Measurements from ENCODE around the gene HPN. TPM values are rescaled to one million over a fixed set of nuclear protein-coding genes. Genes with fewer than 3 reads are reported as not detected.

Gene HPN
- total and polyA plus RNA-seq, 2 experiments from 2014 or later = 14.0 to 17.4 TPM

- no peak for TF ChIP-seq STAT1 (IDR thresholded peaks at IDR 0.05; ENCODE audit: unreplicated experiment)
- TF ChIP-seq ZNF331 (CRISPR knock-in tag; IDR thresholded peaks at IDR 0.05; ENCODE audit: low read depth) = no peak
- TF ChIP-seq ZNF114 (CRISPR knock-in tag; IDR thresholded peaks at IDR 0.05) = no peak
- no peak for TF ChIP-seq POLR2AphosphoS5 (IDR thresholded peaks at IDR 0.05; ENCODE audit: low read depth)
- TF ChIP-seq CREB1 (CRISPR knock-in tag; IDR thresholded peaks at IDR 0.05; ENCODE audit: low read depth) = no peak
- no peak for TF ChIP-seq EZH2 (IDR thresholded peaks at IDR 0.05; ENCODE audit: low read depth, unreplicated experiment)
Observed at GRCh38 chr19:35105047-35105410, 63.5 kb downstream of the HPN start (continued).

GRCh38 chr19:35105411-35106290, 64.1 kb downstream of the HPN start:
- no peaks in the 10 kb centered on the region for H3K79me2 ChIP-seq (replicated peaks; ENCODE audit: insufficient read depth)
- Mint-ChIP-seq H3K27ac (no peak overlapping the region), H3K9me3 (no peaks in the 10 kb centered on the region; the same call in 1 of the 3 replicates), H3K36me3 (ENCODE audit: low read depth) (peaks cover 11% of the 10 kb centered on the region; the same call in 1 of the 3 replicates), H3K4me1 (peaks cover 8% of the 10 kb centered on the region), H3K27me3 (ENCODE audit: insufficient read depth, low read depth, poor library complexity) (peaks cover 19% of the 10 kb centered on the region), H3K4me3 (no peak overlapping the region)
- no peak for DNase-seq (ENCODE audit: low spot score)
- ATAC-seq = no peak
- H3K36me3 ChIP-seq (ENCODE audit: insufficient read depth) = no peaks in the 10 kb centered on the region
- H3K9me2 ChIP-seq (ENCODE audit: insufficient read depth) = no peaks in the 10 kb centered on the region
- no peak overlapping the region for H2AFZ ChIP-seq
- peaks cover 1% of the 10 kb centered on the region; the same call in 1 of the 2 replicates for H3K4me1 ChIP-seq (ENCODE audit: insufficient read depth)
- no peaks in the 10 kb centered on the region for H4K20me1 ChIP-seq (replicated peaks; ENCODE audit: insufficient read depth)
- H3F3A ChIP-seq (replicated peaks; ENCODE audit: low read depth) = no peaks in the 10 kb centered on the region
- H3K4me3 ChIP-seq = no peak overlapping the region
- no peaks in the 10 kb centered on the region for H3K27me3 ChIP-seq (ENCODE audit: insufficient read depth)
- TF ChIP-seq JUNB (IDR thresholded peaks at IDR 0.05; ENCODE audit: unreplicated experiment) = no peak
- no peak for TF ChIP-seq ZNF114 (CRISPR knock-in tag; IDR thresholded peaks at IDR 0.05)
- no peak overlapping the region for H3K27ac ChIP-seq (ENCODE audit: low read depth)
- no peak overlapping the region for H3K4me2 ChIP-seq

GRCh38 chr19:35106291-35106583, 64.7 kb downstream of the HPN start:
- Mint-ChIP-seq H3K27me3 (ENCODE audit: insufficient read depth, low read depth, poor library complexity) (peaks cover 19% of the 10 kb centered on the region), H3K27ac (no peak overlapping the region), H3K4me1 (peaks cover 12% of the 10 kb centered on the region), H3K4me3 (no peak overlapping the region), H3K36me3 (ENCODE audit: low read depth) (peaks cover 11% of the 10 kb centered on the region; the same call in 1 of the 3 replicates), H3K9me3 (no peaks in the 10 kb centered on the region; the same call in 1 of the 3 replicates)
- DNase-seq (ENCODE audit: low spot score) (no peak), ATAC-seq (no peak)
- H2AFZ ChIP-seq = no peak overlapping the region
- H3K79me2 ChIP-seq (replicated peaks; ENCODE audit: insufficient read depth) = no peaks in the 10 kb centered on the region
- no peak overlapping the region for H3K4me2 ChIP-seq
- H3K36me3 ChIP-seq (ENCODE audit: insufficient read depth) = no peaks in the 10 kb centered on the region
- H3K27ac ChIP-seq (ENCODE audit: low read depth) = no peak overlapping the region
- no peaks in the 10 kb centered on the region for H3F3A ChIP-seq (replicated peaks; ENCODE audit: low read depth)
- H3K27me3 ChIP-seq (ENCODE audit: insufficient read depth) = no peaks in the 10 kb centered on the region
- H3K9me2 ChIP-seq (ENCODE audit: insufficient read depth) = no peaks in the 10 kb centered on the region
- no peak overlapping the region for H3K4me3 ChIP-seq
- H3K4me1 ChIP-seq (ENCODE audit: insufficient read depth) = peaks cover 4% of the 10 kb centered on the region
- no peaks in the 10 kb centered on the region for H4K20me1 ChIP-seq (replicated peaks; ENCODE audit: insufficient read depth)
- TF ChIP-seq NANOG (IDR thresholded peaks at IDR 0.05; ENCODE audit: borderline replicate concordance) (no peak), POLR2AphosphoS5 (IDR thresholded peaks at IDR 0.05; ENCODE audit: low read depth) (no peak), EZH2 (IDR thresholded peaks at IDR 0.05; ENCODE audit: low read depth, unreplicated experiment) (no peak), ZNF114 (CRISPR knock-in tag; IDR thresholded peaks at IDR 0.05) (no peak)

Measured in GM23338 (cell line).